Right renal cortex interstitium (tissue), 3 donors: Measurements from ENCODE around the gene B3GALT5. TPM values are rescaled to one million over a fixed set of nuclear protein-coding genes. Genes with fewer than 3 reads are reported as not detected.
"Not testable (repeated sequence)": the region's sequence is repeated elsewhere in the genome, so short reads cannot be mapped to it uniquely, and the experiment has no call there.

ENCODE experiments used
- DNase-seq, 3 donors: peaks; one replicate each; pipeline ENCODE4 v3.0.0-alpha.2; 2013; ENCODE audit warnings: low read depth in 3 of 3, low spot score in 2 of 3
- polyA plus RNA-seq, 3 donors: library from polyadenylated mRNA; unstranded; fragments of 120-200 nt; gene quantifications; one replicate each; pipeline ENCODE4 v1.2.1, GENCODE V29; 2013; ENCODE audit not compliant: insufficient read length in 3 of 3

The B3GALT5 gene
- polyA plus RNA-seq, 3 donors: 1.2 to 1.6 (median 1.4) TPM

- DNase-seq: no peak
Observed at GRCh38 chr21:39686646-39687468, 74.1 kb downstream of the B3GALT5 start.

GRCh38 chr21:39688010-39688409 lies 75.3 kb downstream of the B3GALT5 start:
- no peak for DNase-seq

- DNase-seq: not testable (repeated sequence)
Observed at GRCh38 chr21:39689860-39690259, 77.1 kb downstream of the B3GALT5 start.

GRCh38 chr21:39690454-39690853 lies 77.7 kb downstream of the B3GALT5 start:
- DNase-seq: no peak

- no peak for DNase-seq
Observed at GRCh38 chr21:39694750-39695149, 82.0 kb downstream of the B3GALT5 start.

- no peak for DNase-seq
Observed at GRCh38 chr21:39696196-39696595, 83.5 kb downstream of the B3GALT5 start.

- no peak for DNase-seq
Observed at GRCh38 chr21:39696618-39697017, 83.9 kb downstream of the B3GALT5 start.

GRCh38 chr21:39700318-39700717 lies 87.6 kb downstream of the B3GALT5 start:
- no peak for DNase-seq

- DNase-seq: no peak
Observed at GRCh38 chr21:39703578-39703977, 90.8 kb downstream of the B3GALT5 start.

GRCh38 chr21:39705849-39706248 lies 93.1 kb downstream of the B3GALT5 start:
- no peak for DNase-seq

GRCh38 chr21:39707316-39707715 lies 94.6 kb downstream of the B3GALT5 start:
- DNase-seq: no peak

GRCh38 chr21:39710866-39711265 lies 98.1 kb downstream of the B3GALT5 start:
- no peak for DNase-seq

GRCh38 chr21:39712273-39712672 lies 99.5 kb downstream of the B3GALT5 start:
- DNase-seq: no peak

- no peak for DNase-seq
Observed at GRCh38 chr21:39712976-39713375, 100.2 kb downstream of the B3GALT5 start.

GRCh38 chr21:39713905-39714304 lies 101.2 kb downstream of the B3GALT5 start:
- DNase-seq: no peak

GRCh38 chr21:39714331-39714730 lies 101.6 kb downstream of the B3GALT5 start:
- DNase-seq: no peak

- DNase-seq: peak in 2 of 3 donors; percentile 26 to 37
Observed at GRCh38 chr21:39715804-39716397, 103.2 kb downstream of the B3GALT5 start.

GRCh38 chr21:39720126-39720778 lies 107.5 kb downstream of the B3GALT5 start:
- no peak for DNase-seq

GRCh38 chr21:39721885-39722284 lies 109.1 kb downstream of the B3GALT5 start:
- DNase-seq: no peak
